ENCODE results near the gene MED27. TPM values are rescaled to one million over a fixed set of nuclear protein-coding genes. Genes with fewer than 3 reads are reported as not detected.

MED27 gene
- total and polyA plus RNA-seq, 2 of the 4 experiments (the other 2 are of a cell fraction), result 50.2 to 63.4 TPM

DNA sequence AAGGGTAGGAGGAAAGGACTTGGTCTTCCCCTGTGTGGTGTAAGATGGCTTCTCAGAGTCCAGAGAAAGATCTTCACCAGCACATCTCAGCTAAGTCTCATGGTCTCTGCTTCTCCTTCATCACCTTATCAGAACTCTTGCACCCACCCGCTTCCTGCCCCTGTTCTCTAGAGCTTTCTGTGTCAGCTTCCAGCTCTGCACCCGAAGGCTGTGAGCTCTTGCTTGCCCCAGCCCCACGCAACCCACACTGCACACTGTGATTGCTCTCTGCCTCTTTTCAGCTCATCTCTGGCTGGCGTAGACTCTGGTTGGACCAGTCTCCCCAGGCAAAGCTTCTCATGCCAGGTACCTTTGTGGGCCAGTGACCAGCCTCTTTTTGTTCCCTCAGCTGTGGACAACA lies 246.6 kb downstream of the MED27 start:
- ChIA-PET CTCF (no interaction called here), POLR2A (ENCODE audit: unreplicated experiment) (no interaction called here)
- Histone ChIP-seq H3K56ac (ENCODE audit: extremely low read depth, insufficient read depth, low read length) (no peak overlapping the region), H4K20me1 (ENCODE audit: insufficient read depth, low read length) (no peaks in the 10 kb centered on the region), H3K4me2 (ENCODE audit: low read depth, low read length) (no peak overlapping the region), H2AK9ac (replicated peaks; ENCODE audit: low read depth, low read length, poor library complexity) (no peak overlapping the region), H3K4me1 (ENCODE audit: control insufficient read depth, insufficient read depth, low read length) (no peaks in the 10 kb centered on the region), H2BK5ac (ENCODE audit: low read depth, low read length, poor library complexity, severe bottlenecking) (no peak overlapping the region), H4K5ac (ENCODE audit: low read depth, low read length) (no peak overlapping the region), H3K9me1 (ENCODE audit: insufficient read depth, low read length) (no peaks in the 10 kb centered on the region), H3K36me3 (ENCODE audit: control insufficient read depth, insufficient read depth, low read length) (no peaks in the 10 kb centered on the region), H3K27me3 (ENCODE audit: control insufficient read depth, insufficient read depth, low read length) (peaks cover 32% of the 10 kb centered on the region), H3K4ac (ENCODE audit: low read depth, low read length) (no peak overlapping the region), H2AK5ac (ENCODE audit: low read depth, low read length) (no peak overlapping the region), H2BK20ac (ENCODE audit: low read depth, low read length) (no peak overlapping the region), H2AFZ (replicated peaks; ENCODE audit: low read length, poor library complexity) (no peak overlapping the region), H3K18ac (ENCODE audit: low read depth, low read length) (no peak overlapping the region), H3K9ac (ENCODE audit: low read depth, low read length) (no peak overlapping the region), H3K79me1 (ENCODE audit: low read depth in 1 of 2, low read length in 2 of 2) (no peaks in the 10 kb centered on the region), H3K23ac (ENCODE audit: low read depth, low read length) (no peak overlapping the region), H3K4me3 (ENCODE audit: insufficient read depth, low read depth, low read length) (no peak overlapping the region), H3K9me3 (ENCODE audit: control insufficient read depth, insufficient read depth, low read length) (peaks cover 15% of the 10 kb centered on the region), H3K27ac (ENCODE audit: insufficient read depth, low read length) (no peak overlapping the region), H4K8ac (ENCODE audit: low read depth in 2 of 2, low read length in 2 of 2) (no peak overlapping the region), H4K91ac (ENCODE audit: insufficient read depth, low read depth, low read length) (no peak overlapping the region), H2BK120ac (ENCODE audit: low read depth, low read length) (no peak overlapping the region), H2BK15ac (ENCODE audit: low read depth, low read length) (no peak overlapping the region), H3K14ac (replicated peaks; ENCODE audit: low read depth, low read length) (no peak overlapping the region)
- no peak for ATAC-seq (ENCODE audit: low read depth)
- intact Hi-C loops (cut with micrococcal nuclease) (no loop called here), dilution Hi-C loops (cut with HindIII; ENCODE audit: low sequenced_read_pairs, unreplicated experiment) (no loop called here), in situ Hi-C loops (cut with MboI; ENCODE audit: low sequenced_read_pairs) (no loop called here)
- no TSS peak for BruUV-seq (replicated peaks)
- TF ChIP-seq FOS (IDR thresholded peaks at IDR 0.05; ENCODE audit: low read depth, low read length) (no peak), MAZ (IDR thresholded peaks at IDR 0.05; ENCODE audit: borderline replicate concordance, low read depth, low read length) (no peak), BHLHE40 (IDR thresholded peaks at IDR 0.05; ENCODE audit: low read depth, low read length) (no peak), MXI1 (IDR thresholded peaks at IDR 0.05; ENCODE audit: borderline replicate concordance, low read depth, low read length) (no peak), RFX5 (IDR thresholded peaks at IDR 0.05; ENCODE audit: low read depth, low read length) (no peak), RCOR1 (IDR thresholded peaks at IDR 0.05; ENCODE audit: insufficient replicate concordance, low read length) (no peak), RAD21 (IDR thresholded peaks at IDR 0.05; ENCODE audit: low read length) (no peak)
- TF ChIP-seq, protein P1, sequence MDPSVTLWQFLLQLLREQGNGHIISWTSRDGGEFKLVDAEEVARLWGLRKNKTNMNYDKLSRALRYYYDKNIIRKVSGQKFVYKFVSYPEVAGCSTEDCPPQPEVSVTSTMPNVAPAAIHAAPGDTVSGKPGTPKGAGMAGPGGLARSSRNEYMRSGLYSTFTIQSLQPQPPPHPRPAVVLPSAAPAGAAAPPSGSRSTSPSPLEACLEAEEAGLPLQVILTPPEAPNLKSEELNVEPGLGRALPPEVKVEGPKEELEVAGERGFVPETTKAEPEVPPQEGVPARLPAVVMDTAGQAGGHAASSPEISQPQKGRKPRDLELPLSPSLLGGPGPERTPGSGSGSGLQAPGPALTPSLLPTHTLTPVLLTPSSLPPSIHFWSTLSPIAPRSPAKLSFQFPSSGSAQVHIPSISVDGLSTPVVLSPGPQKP (IDR thresholded peaks at IDR 0.05; ENCODE audit: borderline replicate concordance, low read depth, low read length), result no peak
- no peak for DNase-seq
- 74% methylated on average over 2 of the region's 4 CpGs; no CpG with 5 or more reads in 1 of the 2 experiments for WGBS, 2 experiments (ENCODE audit: extremely low coverage in 2 of 2, insufficient read length in 1 of 2)
